Esophagus muscularis mucosa (tissue), 4 donors: ENCODE results near the gene POLG. TPM values are rescaled to one million over a fixed set of nuclear protein-coding genes. Genes with fewer than 3 reads are reported as not detected.

Experiments
- DNase-seq: peaks from one replicate; pipeline ENCODE4 v3.0.0-alpha.2; 2017; ENCODE audit errors: extremely low spot score
- H3K27ac ChIP-seq, 4 donors: fragments of 200-600 bp; sonication (generic); replicated peaks in 1 of 4; 1 replicate in 3 of 4; 2 replicates in 1 of 4; pipeline ENCODE4 v1.5.1; 2016 to 2019; ENCODE audit warnings: mild to moderate bottlenecking in 1 of 4
- H3K27me3 ChIP-seq, 4 donors: fragments of 200-600 bp; sonication (generic); one replicate each; pipeline versions ENCODE4 v1.5.1 to v1.6.0; 2016 to 2019
- H3K36me3 ChIP-seq, 4 donors: fragments of 200-600 bp; sonication (generic); one replicate each; pipeline ENCODE4 v1.5.1; 2016 to 2019
- H3K4me1 ChIP-seq, 4 donors: fragments of 200-600 bp; sonication (generic); one replicate each; pipeline ENCODE4 v1.5.1; 2016 to 2019
- H3K4me3 ChIP-seq, 4 donors: fragments of 200-600 bp; sonication (generic); 1 replicate in 2 of 4; 2 replicates in 2 of 4; pipeline ENCODE4 v1.5.1; 2016 to 2019; ENCODE audit warnings: mild to moderate bottlenecking in 4 of 4, moderate library complexity in 1 of 4
- H3K9me3 ChIP-seq, 4 donors: fragments of 200-600 bp; sonication (generic); 1 replicate in 3 of 4; 2 replicates in 1 of 4; pipeline ENCODE4 v1.5.1; 2016 to 2019
- EP300 ChIP-seq: sonication (generic); formaldehyde crosslinking; IDR thresholded peaks from one replicate; pipeline ENCODE4 v1.6.1; 2017; ENCODE audit warnings: antibody characterized with exemption
- POLR2A ChIP-seq: fragments of 450-650 bp; IDR thresholded peaks from one replicate; pipeline ENCODE4 v1.6.1; 2017; ENCODE audit warnings: antibody characterized with exemption, moderate library complexity, mild to moderate bottlenecking, low read depth
- POLR2AphosphoS5 ChIP-seq, 2 donors: sonication (generic); formaldehyde crosslinking; IDR thresholded peaks; one replicate each; pipeline ENCODE4 v1.6.1; 2017; ENCODE audit warnings: antibody characterized with exemption in 2 of 2
- WGBS: methylation state at CpG from one replicate; pipeline ENCODE4 v1.1.5; 2018; 5-methylcytosine and 5-hydroxymethylcytosine counted together
- intact Hi-C: fragments of 100-400 bp; cut with DNase I; formaldehyde crosslinking; loops from one replicate; pipeline ENCODE4 v1.15.1; 2023
- total RNA-seq, 4 donors: library from RNA; depleted of rRNA; stranded (reverse); fragments of >200 nt; gene quantifications; one replicate each; pipeline versions ENCODE4 v1.1.0 to v1.2.1, GENCODE V29; 2016
- TF ChIP-seq, protein P1 (sequence below), 3 experiments: fragments of 200-600 bp in 2 of 3; fragments of 450-650 bp in 1 of 3; sonication (generic) in 2 of 3; IDR thresholded peaks; one replicate each; pipeline ENCODE4 v1.5.1; 2017 to 2019; ENCODE audit warnings: antibody characterized with exemption in 3 of 3, mild to moderate bottlenecking in 2 of 3, moderate library complexity in 1 of 3

POLG gene
- total RNA-seq, 4 donors from 2014 or later = 51.0 to 86.0 (median 66.7) TPM

DNA sequence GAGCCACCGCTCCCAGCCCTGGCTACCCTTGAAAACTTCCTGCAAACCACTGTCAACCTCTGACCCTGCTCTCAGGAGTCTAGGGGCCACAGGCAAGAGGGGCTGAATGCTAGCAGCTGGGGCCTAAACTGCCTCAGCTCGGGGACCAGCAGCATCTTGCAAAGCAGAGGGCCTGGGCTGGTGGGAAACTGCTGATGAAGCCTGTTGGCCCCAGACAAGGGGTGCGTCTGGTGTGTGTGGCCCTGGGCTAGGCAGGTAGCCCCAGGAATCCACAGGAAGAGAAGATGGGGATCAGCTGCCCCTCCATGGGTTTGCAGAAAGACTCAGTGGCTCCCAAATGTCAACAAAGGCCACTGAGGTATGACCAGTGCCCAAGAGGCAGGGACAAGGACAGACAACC lies 8.2 kb upstream of the POLG start:
- no peak overlapping the region for H3K4me3 ChIP-seq
- H3K9me3 ChIP-seq = no peaks in the 10 kb centered on the region
- WGBS = 92% methylated on average over 2 of the region's 3 CpGs
- no peak for DNase-seq
- peaks cover 0 to 38% (median 0%) of the 10 kb centered on the region in 4 donors for H3K27me3 ChIP-seq
- intact Hi-C loops = no loop called here
- TF ChIP-seq, protein P1, sequence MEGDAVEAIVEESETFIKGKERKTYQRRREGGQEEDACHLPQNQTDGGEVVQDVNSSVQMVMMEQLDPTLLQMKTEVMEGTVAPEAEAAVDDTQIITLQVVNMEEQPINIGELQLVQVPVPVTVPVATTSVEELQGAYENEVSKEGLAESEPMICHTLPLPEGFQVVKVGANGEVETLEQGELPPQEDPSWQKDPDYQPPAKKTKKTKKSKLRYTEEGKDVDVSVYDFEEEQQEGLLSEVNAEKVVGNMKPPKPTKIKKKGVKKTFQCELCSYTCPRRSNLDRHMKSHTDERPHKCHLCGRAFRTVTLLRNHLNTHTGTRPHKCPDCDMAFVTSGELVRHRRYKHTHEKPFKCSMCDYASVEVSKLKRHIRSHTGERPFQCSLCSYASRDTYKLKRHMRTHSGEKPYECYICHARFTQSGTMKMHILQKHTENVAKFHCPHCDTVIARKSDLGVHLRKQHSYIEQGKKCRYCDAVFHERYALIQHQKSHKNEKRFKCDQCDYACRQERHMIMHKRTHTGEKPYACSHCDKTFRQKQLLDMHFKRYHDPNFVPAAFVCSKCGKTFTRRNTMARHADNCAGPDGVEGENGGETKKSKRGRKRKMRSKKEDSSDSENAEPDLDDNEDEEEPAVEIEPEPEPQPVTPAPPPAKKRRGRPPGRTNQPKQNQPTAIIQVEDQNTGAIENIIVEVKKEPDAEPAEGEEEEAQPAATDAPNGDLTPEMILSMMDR (IDR thresholded peaks at IDR 0.05) = no peak
- TF ChIP-seq POLR2AphosphoS5 (IDR thresholded peaks at IDR 0.05) (no peak), EP300 (no peak), POLR2A (no peak)
- H3K27ac ChIP-seq = no peak overlapping the region
- no peaks in the 10 kb centered on the region for H3K4me1 ChIP-seq
- no peaks in the 10 kb centered on the region for H3K36me3 ChIP-seq

DNA sequence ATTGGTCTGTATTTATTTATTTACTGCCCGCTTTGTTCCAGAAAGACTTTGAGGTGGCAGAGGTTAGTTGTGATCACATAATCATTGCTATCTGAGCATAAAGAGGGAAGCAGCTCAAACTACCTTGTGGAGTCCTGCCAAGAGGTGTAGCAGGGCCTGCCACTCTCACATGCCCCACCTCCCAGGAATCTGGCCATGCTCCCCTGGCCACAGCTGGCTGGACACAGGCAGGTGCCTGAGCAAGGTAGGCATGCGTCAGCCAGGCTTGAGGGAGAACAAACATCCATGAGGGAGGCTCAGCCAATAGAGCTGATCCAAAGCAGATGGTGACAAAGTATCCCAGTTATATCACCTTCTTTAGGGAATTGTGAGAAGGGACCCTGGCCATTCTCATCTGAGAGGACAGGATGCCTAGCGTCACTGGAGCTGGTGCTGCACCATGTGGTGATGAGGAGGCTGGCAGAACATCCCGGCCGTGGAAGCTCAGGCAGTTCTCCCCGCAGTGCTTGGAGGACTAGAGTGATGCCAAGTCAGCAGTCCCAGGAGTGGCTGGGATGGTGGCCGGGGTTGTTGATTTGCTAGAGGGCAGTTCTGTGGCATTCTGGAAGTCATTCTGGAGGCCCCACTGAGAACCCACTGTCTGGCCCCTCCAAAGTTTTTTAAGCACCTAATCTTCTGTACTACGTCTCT lies 6.8 kb upstream of the POLG start:
- 85% methylated on average over 8 of the region's 8 CpGs for WGBS
- TF ChIP-seq POLR2A = no peak
- no peak for TF ChIP-seq POLR2AphosphoS5 (IDR thresholded peaks at IDR 0.05)
- TF ChIP-seq, protein P1 (IDR thresholded peaks at IDR 0.05) = no peak
- no peak for TF ChIP-seq EP300
- no peak for DNase-seq
- Histone ChIP-seq H3K9me3 (no peaks in the 10 kb centered on the region), H3K27me3 (peaks cover 0 to 26% (median 0%) of the 10 kb centered on the region in 4 donors), H3K4me3 (no peak overlapping the region), H3K27ac (no peak overlapping the region), H3K36me3 (no peaks in the 10 kb centered on the region), H3K4me1 (no peaks in the 10 kb centered on the region)
- intact Hi-C loops = no loop called here

DNA sequence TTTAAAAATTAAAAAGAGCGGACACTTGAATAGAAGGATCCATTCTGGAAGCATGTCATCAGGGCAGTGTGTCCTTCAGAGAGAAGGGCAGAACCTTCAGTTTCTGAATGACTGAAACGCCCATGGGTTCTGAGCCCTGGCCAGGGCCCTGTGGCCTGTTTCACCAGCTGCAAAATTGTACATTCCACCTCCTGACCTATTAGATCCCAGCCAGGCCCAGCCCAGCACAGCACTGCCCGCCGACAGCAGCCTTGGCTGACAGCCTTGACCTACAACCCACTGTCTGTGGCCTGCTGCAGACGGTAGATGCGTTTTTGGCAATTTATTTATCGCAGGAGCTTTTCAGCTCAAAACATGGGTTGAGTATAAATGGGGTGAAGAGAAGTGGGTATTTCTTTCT lies 5.9 kb upstream of the POLG start:
- TF ChIP-seq POLR2A = no peak
- no peak for TF ChIP-seq POLR2AphosphoS5 (IDR thresholded peaks at IDR 0.05)
- TF ChIP-seq, protein P1 (IDR thresholded peaks at IDR 0.05) = no peak
- TF ChIP-seq EP300 = no peak
- Histone ChIP-seq H3K27ac (no peak overlapping the region), H3K9me3 (no peaks in the 10 kb centered on the region), H3K27me3 (peaks cover 0 to 18% (median 0%) of the 10 kb centered on the region in 4 donors), H3K36me3 (no peaks in the 10 kb centered on the region), H3K4me3 (no peak overlapping the region), H3K4me1 (peaks cover 3 to 7% (median 4%) of the 10 kb centered on the region in 4 donors)
- intact Hi-C loops = no loop called here
- 57% methylated on average over 7 of the region's 7 CpGs for WGBS
- DNase-seq = no peak

DNA sequence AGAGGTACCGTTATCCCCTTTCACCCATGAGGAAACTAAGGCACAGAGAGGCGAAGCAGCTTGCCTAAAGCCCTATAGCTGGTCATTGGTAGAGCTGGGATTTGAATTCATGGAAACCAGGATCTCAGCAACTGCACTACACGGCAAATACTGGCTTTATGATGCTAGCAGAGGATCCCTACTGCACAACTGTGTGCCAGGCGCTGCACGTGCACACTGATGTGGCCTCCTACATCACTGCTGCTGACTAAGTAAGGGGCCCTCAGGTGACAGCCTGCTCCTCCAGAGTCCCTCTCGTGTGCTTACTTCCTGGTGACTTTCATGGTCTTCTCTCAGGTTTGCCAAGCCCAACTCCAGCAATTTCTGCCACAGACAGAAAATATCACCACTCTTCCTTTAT lies 3.4 kb upstream of the POLG start:
- Histone ChIP-seq H3K27me3 (peaks cover 0 to 4% (median 0%) of the 10 kb centered on the region in 4 donors), H3K27ac (no peak overlapping the region), H3K4me1 (peaks cover 16 to 25% (median 19%) of the 10 kb centered on the region in 4 donors), H3K36me3 (peaks cover 0 to 6% (median 4%) of the 10 kb centered on the region in 4 donors), H3K4me3 (no peak overlapping the region), H3K9me3 (no peaks in the 10 kb centered on the region)
- no peak for DNase-seq
- TF ChIP-seq, protein P1 (IDR thresholded peaks at IDR 0.05) = no peak
- TF ChIP-seq POLR2AphosphoS5 (IDR thresholded peaks at IDR 0.05) (no peak), EP300 (no peak), POLR2A (no peak)
- intact Hi-C loops = no loop called here
- 87% methylated on average over 6 of the region's 6 CpGs for WGBS
